Activated naive CD8-positive, alpha-beta T cell treated with anti-CD3 and anti-CD28 coated beads, Interleukin-2, amount 10 ng/mL, durations not matched to agents 7 days and 5 days (primary cell): ENCODE measurements around the gene HSD17B14. TPM values are rescaled to one million over a fixed set of nuclear protein-coding genes. Genes with fewer than 3 reads are reported as not detected.

Experiments
- ATAC-seq: fragments of 150-1000 bp; cut with Tn5 transposase; one replicate; pipeline ENCODE4 v1.10.0; 2021; ENCODE audit warnings: low read depth, moderate library complexity
- POLR2A ChIA-PET: fragments of 350-600 bp; sonication (Branson Sonifier 250); formaldehyde crosslinking; loops from one replicate; lab custom pipeline; 2021; ENCODE audit warnings: antibody characterized with exemption; lab: Charles Lee
- DNase-seq: peaks from one replicate; pipeline ENCODE4 v3.0.0; 2021
- H3K27ac Mint-ChIP-seq: one replicate; pipeline ENCODE4 v1.8.0; 2022; ENCODE audit warnings: mild to moderate bottlenecking, mixed read lengths
- H3K27me3 Mint-ChIP-seq: one replicate; pipeline ENCODE4 v1.8.0; 2022; ENCODE audit warnings: mild to moderate bottlenecking, moderate library complexity, mixed read lengths
- H3K36me3 Mint-ChIP-seq: one replicate; pipeline ENCODE4 v1.8.0; 2021; ENCODE audit warnings: mild to moderate bottlenecking, mixed read lengths
- H3K4me1 Mint-ChIP-seq: one replicate; pipeline ENCODE4 v1.8.0; 2021; ENCODE audit warnings: mixed read lengths
- H3K4me3 Mint-ChIP-seq: one replicate; pipeline ENCODE4 v1.8.0; 2022; ENCODE audit warnings: mild to moderate bottlenecking, moderate library complexity, mixed read lengths
- H3K9me3 Mint-ChIP-seq: one replicate; pipeline ENCODE4 v1.8.0; 2021; ENCODE audit warnings: mixed read lengths
- total RNA-seq, 2 experiments: library from RNA; stranded (reverse); gene quantifications; one replicate each; pipeline ENCODE4 v1.2.3, GENCODE V29; 2021

Gene HSD17B14
- total RNA-seq, 2 experiments from 2014 or later: 2.6 to 3.3 TPM

GRCh38 chr19:48814895-48815294 is 21.4 kb downstream of the HSD17B14 start:
- DNase-seq (no peak), ATAC-seq (no peak)
- POLR2A ChIA-PET: no interaction called here
- Mint-ChIP-seq H3K36me3 (no peaks in the 10 kb centered on the region), H3K27ac (no peak overlapping the region), H3K4me1 (peaks cover 14% of the 10 kb centered on the region), H3K9me3 (no peaks in the 10 kb centered on the region), H3K4me3 (no peak overlapping the region), H3K27me3 (no peaks in the 10 kb centered on the region)

DNA sequence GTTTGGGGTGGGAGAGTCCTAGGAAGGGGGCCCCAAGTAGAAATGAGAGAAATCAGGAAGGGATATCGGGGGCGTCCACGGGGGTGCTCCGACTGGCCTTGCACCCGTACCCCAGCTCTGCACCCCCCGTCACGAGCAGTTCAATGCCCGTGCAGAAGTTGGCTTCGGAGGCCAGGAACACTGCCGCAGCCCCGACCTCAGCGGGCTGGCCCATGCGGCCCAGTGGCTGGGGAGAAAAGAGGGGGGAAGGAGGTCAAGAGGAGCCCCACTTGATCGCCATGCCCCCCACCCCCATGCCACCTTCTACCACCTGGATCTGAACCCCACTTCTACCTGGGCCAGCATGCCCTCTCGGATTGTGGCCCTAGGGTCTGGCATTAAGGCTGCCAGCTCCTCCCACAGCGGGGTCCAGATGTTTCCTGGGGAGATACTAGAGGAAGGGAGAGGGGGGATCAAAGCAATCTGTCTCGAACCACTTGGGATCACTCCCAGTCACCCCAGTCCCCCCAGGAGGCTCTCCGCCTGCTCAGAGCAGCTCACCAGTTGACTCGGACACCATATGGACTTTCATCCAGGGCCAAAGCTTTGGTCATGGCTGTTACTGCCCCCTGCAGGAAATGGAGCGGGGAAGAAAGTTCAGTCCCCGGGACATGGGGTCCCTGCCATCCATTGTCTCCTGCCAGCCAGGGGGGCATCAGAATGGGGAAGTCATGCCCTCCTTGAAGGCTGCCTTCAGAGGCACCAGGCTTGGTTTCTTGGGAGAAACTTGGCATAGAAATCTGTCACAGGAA is 23.0 kb downstream of the HSD17B14 start:
- DNase-seq (no peak), ATAC-seq (no peak)
- Mint-ChIP-seq H3K4me3 (no peak overlapping the region), H3K36me3 (no peaks in the 10 kb centered on the region), H3K9me3 (no peaks in the 10 kb centered on the region), H3K4me1 (peaks cover 23% of the 10 kb centered on the region), H3K27ac (no peak overlapping the region), H3K27me3 (no peaks in the 10 kb centered on the region)
- POLR2A ChIA-PET: interaction anchor here (0.6 kb wide), 1 partner anchor 21 kb away, joined by 3 read pairs; no protein-coding TSS in a partner anchor

- peak overlapping the region; percentile 68 for H3K27ac Mint-ChIP-seq
- POLR2A ChIA-PET: interaction anchor here (0.6 to 1.0 kb wide), 6 partner anchors 21 to 1212 kb away, joined by 3 to 7 read pairs (median 4); partner anchors contain the start of gene HSD17B14
- peaks cover 26% of the 10 kb centered on the region for H3K4me1 Mint-ChIP-seq
- no peaks in the 10 kb centered on the region for H3K36me3 Mint-ChIP-seq
- no peaks in the 10 kb centered on the region for H3K9me3 Mint-ChIP-seq
- peak; percentile 76 for DNase-seq
- H3K4me3 Mint-ChIP-seq: peak overlapping the region; percentile 84
- ATAC-seq: peak; percentile 57
- H3K27me3 Mint-ChIP-seq: no peaks in the 10 kb centered on the region
These were observed 24.0 kb downstream of the HSD17B14 start for GRCh38 chr19:48812094-48812929.

GRCh38 chr19:48810151-48810550 is 26.1 kb downstream of the HSD17B14 start:
- POLR2A ChIA-PET: interaction anchor here (0.5 to 1.5 kb wide), 4 partner anchors 9 to 1811 kb away, joined by 3 to 4 read pairs (median 3); no protein-coding TSS in a partner anchor
- Mint-ChIP-seq H3K4me1 (peaks cover 20% of the 10 kb centered on the region), H3K4me3 (peak overlapping the region; percentile 83), H3K9me3 (no peaks in the 10 kb centered on the region), H3K27ac (peak overlapping the region; percentile 73), H3K36me3 (no peaks in the 10 kb centered on the region), H3K27me3 (no peaks in the 10 kb centered on the region)
- DNase-seq (no peak), ATAC-seq (no peak)

- no peaks in the 10 kb centered on the region for H3K9me3 Mint-ChIP-seq
- H3K4me1 Mint-ChIP-seq: peaks cover 20% of the 10 kb centered on the region
- H3K27ac Mint-ChIP-seq: peak overlapping the region; percentile 15
- no peak for ATAC-seq
- DNase-seq: no peak
- H3K27me3 Mint-ChIP-seq: no peaks in the 10 kb centered on the region
- peaks cover 2% of the 10 kb centered on the region for H3K36me3 Mint-ChIP-seq
- no peak overlapping the region for H3K4me3 Mint-ChIP-seq
- POLR2A ChIA-PET: interaction anchor here (0.5 to 1.2 kb wide), 3 partner anchors 10 to 147 kb away, joined by 3 read pairs; no protein-coding TSS in a partner anchor
These were observed 28.5 kb downstream of the HSD17B14 start for GRCh38 chr19:48807590-48808308.

GRCh38 chr19:48806818-48807589 is 29.3 kb downstream of the HSD17B14 start:
- POLR2A ChIA-PET: interaction anchor here (0.5 to 1.2 kb wide), 3 partner anchors 24 to 147 kb away, joined by 3 read pairs; no protein-coding TSS in a partner anchor
- Mint-ChIP-seq H3K4me1 (peaks cover 19% of the 10 kb centered on the region), H3K4me3 (no peak overlapping the region), H3K27me3 (no peaks in the 10 kb centered on the region), H3K36me3 (peaks cover 2% of the 10 kb centered on the region), H3K27ac (no peak overlapping the region), H3K9me3 (no peaks in the 10 kb centered on the region)
- ATAC-seq (peak; percentile 40), DNase-seq (no peak)

- Mint-ChIP-seq H3K4me1 (peaks cover 19% of the 10 kb centered on the region), H3K4me3 (no peak overlapping the region), H3K27ac (no peak overlapping the region), H3K36me3 (peaks cover 2% of the 10 kb centered on the region), H3K9me3 (no peaks in the 10 kb centered on the region), H3K27me3 (no peaks in the 10 kb centered on the region)
- ATAC-seq (no peak), DNase-seq (no peak)
- POLR2A ChIA-PET: interaction anchor here (0.9 to 1.2 kb wide), 2 partner anchors 25 to 66 kb away, joined by 3 read pairs; no protein-coding TSS in a partner anchor
These were observed 29.8 kb downstream of the HSD17B14 start for GRCh38 chr19:48806518-48806817.

GRCh38 chr19:48805452-48805851 is 30.8 kb downstream of the HSD17B14 start:
- Mint-ChIP-seq H3K27me3 (no peaks in the 10 kb centered on the region), H3K9me3 (no peaks in the 10 kb centered on the region), H3K4me1 (peaks cover 17% of the 10 kb centered on the region), H3K27ac (no peak overlapping the region), H3K36me3 (peaks cover 2% of the 10 kb centered on the region), H3K4me3 (no peak overlapping the region)
- DNase-seq (no peak), ATAC-seq (no peak)
- POLR2A ChIA-PET: interaction anchor here (0.5 kb wide), 1 partner anchor 20 kb away, joined by 4 read pairs; no protein-coding TSS in a partner anchor

DNA sequence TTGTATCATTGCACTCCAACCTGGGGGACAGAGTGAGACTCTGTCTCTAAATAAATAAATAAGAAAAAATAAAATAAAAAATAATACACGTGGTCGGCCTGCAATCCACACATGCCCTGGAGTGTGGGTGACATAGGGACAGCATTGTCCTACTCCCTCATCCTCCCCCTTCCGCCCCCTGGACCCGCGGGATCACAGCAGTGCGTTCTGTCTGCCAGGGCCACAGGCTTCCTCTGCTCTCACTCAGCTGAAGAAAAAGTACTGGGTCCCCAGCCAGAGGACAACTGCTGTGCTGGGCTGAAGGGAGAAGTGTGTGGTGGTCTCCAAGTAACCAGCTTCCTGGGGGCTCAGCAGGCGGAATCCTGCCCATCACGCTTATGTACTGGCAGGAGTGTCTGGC is 31.8 kb downstream of the HSD17B14 start:
- no peak for ATAC-seq
- H3K4me3 Mint-ChIP-seq: no peak overlapping the region
- H3K4me1 Mint-ChIP-seq: peaks cover 8% of the 10 kb centered on the region

GRCh38 chr19:48802623-48803022 is 33.7 kb downstream of the HSD17B14 start:
- ATAC-seq (no peak), DNase-seq (no peak)
- no peaks in the 10 kb centered on the region for H3K9me3 Mint-ChIP-seq
- H3K4me1 Mint-ChIP-seq: no peaks in the 10 kb centered on the region
- POLR2A ChIA-PET: no interaction called here
- peaks cover 3% of the 10 kb centered on the region for H3K36me3 Mint-ChIP-seq
- H3K27me3 Mint-ChIP-seq: no peaks in the 10 kb centered on the region
- H3K4me3 Mint-ChIP-seq: no peak overlapping the region
- H3K27ac Mint-ChIP-seq: no peak overlapping the region

More for the DNA sequence above, 31.8 kb downstream of the HSD17B14 start:
- Mint-ChIP-seq H3K36me3 (peaks cover 3% of the 10 kb centered on the region), H3K27me3 (no peaks in the 10 kb centered on the region), H3K27ac (no peak overlapping the region), H3K9me3 (no peaks in the 10 kb centered on the region)
- no peak for DNase-seq
- POLR2A ChIA-PET: interaction anchor here (0.6 kb wide), 1 partner anchor 1911 kb away, joined by 4 read pairs; no protein-coding TSS in a partner anchor

- H3K27ac Mint-ChIP-seq: peak overlapping the region; percentile 49
- H3K9me3 Mint-ChIP-seq: no peaks in the 10 kb centered on the region
- POLR2A ChIA-PET: interaction anchor here (0.6 kb wide), 2 partner anchors 10 to 145 kb away, joined by 3 to 4 read pairs; no protein-coding TSS in a partner anchor
- H3K4me3 Mint-ChIP-seq: no peak overlapping the region
- no peaks in the 10 kb centered on the region for H3K27me3 Mint-ChIP-seq
- peaks cover 1% of the 10 kb centered on the region for H3K4me1 Mint-ChIP-seq
- DNase-seq: no peak
- H3K36me3 Mint-ChIP-seq: peaks cover 2% of the 10 kb centered on the region
- no peak for ATAC-seq
These were observed 36.7 kb downstream of the HSD17B14 start for GRCh38 chr19:48799358-48800300.
